ENCODE results near the gene SRCAP. TPM values are rescaled to one million over a fixed set of nuclear protein-coding genes. Genes with fewer than 3 reads are reported as not detected.

Gene SRCAP
- total RNA-seq, 1 donor from 2014 or later, result 28.5 TPM

DNA sequence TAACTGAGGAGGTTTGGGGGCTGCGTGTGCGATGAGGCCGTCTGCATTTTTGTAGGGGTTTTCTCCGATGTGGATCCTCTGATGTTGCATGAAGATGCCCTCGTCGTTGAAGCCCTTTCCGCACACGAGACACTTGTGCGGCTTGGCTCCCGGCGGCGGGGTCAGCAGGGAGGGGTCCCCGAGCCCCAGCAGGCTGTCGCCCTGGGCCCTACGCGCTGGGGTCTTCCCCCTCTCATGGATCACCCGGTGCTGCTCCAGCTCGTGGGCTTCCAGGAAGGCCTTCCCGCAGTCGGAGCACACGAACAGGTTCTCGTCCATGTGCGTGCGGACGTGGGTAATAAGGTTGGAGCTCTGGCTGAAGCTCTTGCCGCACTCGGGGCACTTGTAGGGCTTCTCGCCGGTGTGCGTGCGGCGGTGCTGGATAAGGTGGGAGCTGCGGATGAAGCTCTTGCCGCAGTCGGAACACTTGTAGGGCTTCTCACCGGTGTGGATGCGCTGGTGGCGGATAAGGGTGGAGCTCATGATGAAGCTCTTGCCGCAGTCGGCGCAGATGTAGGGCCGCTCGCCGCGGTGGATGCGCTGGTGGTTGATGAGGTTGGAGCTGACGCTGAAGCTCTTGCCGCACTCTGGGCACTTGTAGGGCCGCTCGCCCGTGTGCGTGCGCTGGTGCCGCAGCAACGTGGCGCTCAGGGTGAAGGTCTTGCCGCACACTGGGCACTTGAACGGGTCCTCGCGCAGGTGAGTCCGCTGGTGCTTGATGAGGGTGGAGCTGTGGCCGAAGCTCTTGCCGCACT lies 83.7 kb downstream of the SRCAP start:
- no peaks in the 10 kb centered on the region for H3K27me3 ChIP-seq
- no peak for DNase-seq (ENCODE audit: extremely low spot score in 2 of 2)
- peaks cover 31% of the 10 kb centered on the region for H3K4me1 ChIP-seq
- no peaks in the 10 kb centered on the region for H3K9me3 ChIP-seq
- TF ChIP-seq POLR2AphosphoS5 (IDR thresholded peaks at IDR 0.05; ENCODE audit: insufficient read depth in 1 of 2, low read depth in 1 of 2) (no peak), POLR2A (IDR thresholded peaks at IDR 0.05) (no peak)
- TF ChIP-seq, protein P1, sequence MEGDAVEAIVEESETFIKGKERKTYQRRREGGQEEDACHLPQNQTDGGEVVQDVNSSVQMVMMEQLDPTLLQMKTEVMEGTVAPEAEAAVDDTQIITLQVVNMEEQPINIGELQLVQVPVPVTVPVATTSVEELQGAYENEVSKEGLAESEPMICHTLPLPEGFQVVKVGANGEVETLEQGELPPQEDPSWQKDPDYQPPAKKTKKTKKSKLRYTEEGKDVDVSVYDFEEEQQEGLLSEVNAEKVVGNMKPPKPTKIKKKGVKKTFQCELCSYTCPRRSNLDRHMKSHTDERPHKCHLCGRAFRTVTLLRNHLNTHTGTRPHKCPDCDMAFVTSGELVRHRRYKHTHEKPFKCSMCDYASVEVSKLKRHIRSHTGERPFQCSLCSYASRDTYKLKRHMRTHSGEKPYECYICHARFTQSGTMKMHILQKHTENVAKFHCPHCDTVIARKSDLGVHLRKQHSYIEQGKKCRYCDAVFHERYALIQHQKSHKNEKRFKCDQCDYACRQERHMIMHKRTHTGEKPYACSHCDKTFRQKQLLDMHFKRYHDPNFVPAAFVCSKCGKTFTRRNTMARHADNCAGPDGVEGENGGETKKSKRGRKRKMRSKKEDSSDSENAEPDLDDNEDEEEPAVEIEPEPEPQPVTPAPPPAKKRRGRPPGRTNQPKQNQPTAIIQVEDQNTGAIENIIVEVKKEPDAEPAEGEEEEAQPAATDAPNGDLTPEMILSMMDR (IDR thresholded peaks at IDR 0.05), result no peak
- H3K27ac ChIP-seq, result no peak overlapping the region
- H3K4me3 ChIP-seq, result no peak overlapping the region
- H3K36me3 ChIP-seq, result peaks cover 0 to 27% of the 10 kb centered on the region in 2 donors
- intact Hi-C loops (cut with DNase I), result no loop called here

DNA sequence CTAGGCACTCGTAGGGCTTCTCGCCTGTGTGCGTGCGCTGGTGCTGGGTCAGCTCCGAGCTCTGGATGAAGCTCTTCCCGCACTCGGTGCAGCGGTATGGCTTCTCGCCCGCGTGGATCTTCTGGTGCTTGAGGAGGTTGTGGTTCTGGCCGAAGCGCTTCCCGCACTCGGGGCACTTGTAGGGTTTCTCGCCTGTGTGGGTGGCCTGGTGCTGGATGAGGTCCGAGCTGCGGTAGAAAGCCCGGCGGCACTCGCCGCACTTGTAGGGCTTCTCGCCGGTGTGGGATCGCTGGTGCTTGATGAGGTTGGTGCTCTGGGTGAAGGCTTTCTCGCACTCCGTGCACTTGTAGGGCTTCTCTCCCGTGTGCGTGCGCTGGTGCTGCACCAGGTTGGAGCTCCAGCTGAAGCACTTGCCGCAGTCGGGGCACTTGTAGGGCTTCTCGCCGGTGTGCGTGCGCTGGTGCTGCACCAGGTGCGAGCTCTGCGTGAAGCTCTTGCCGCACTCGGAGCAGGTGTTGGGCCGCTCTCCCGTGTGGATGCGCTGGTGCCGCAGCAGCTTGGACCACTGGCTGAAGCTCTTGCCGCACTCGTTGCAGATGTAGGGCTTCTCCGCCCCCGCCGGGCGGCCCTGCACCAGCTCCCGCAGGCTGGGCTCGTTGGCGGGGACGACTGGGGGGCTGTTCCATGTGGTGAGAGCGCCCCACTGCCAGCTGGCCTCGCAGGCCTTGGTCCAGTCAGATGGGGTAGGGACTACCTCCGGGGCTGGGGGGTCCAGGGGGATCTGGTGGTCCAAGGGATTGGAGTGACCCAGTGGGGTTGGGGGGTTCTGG lies 84.5 kb downstream of the SRCAP start:
- H3K36me3 ChIP-seq, result peaks cover 0 to 27% of the 10 kb centered on the region in 2 donors
- DNase-seq (ENCODE audit: extremely low spot score in 2 of 2), result no peak
- intact Hi-C loops (cut with DNase I), result no loop called here
- TF ChIP-seq, protein P1 (IDR thresholded peaks at IDR 0.05), result no peak
- TF ChIP-seq POLR2AphosphoS5 (IDR thresholded peaks at IDR 0.05; ENCODE audit: insufficient read depth in 1 of 2, low read depth in 1 of 2), result no peak
- TF ChIP-seq POLR2A (IDR thresholded peaks at IDR 0.05), result no peak
- H3K27me3 ChIP-seq, result no peaks in the 10 kb centered on the region
- no peak overlapping the region for H3K27ac ChIP-seq
- peaks cover 29% of the 10 kb centered on the region for H3K4me1 ChIP-seq
- H3K9me3 ChIP-seq, result no peaks in the 10 kb centered on the region
- H3K4me3 ChIP-seq, result no peak overlapping the region

DNA sequence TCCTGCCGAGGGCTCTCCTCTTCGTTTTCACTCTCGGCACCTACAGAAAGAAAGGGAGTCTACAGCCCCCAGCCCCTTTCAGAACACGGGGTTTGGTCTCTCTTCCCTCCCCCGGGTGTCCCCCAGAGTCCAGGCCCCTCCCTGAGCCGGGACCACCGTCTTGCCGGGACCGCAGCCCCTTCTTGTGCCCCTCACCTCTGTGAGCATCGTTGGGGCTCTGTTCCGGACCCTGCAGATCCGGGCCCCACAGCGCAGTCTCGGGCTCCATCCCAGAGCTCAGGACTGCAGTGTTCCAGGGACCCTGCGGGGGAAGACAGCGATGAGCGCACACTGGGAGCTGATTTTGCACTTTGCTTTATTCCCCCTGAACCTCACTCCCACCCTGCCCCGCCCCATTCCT lies 85.2 kb downstream of the SRCAP start:
- DNase-seq (ENCODE audit: extremely low spot score in 2 of 2), result no peak
- H3K4me1 ChIP-seq, result peaks cover 29% of the 10 kb centered on the region
- no peak overlapping the region for H3K4me3 ChIP-seq
- TF ChIP-seq POLR2AphosphoS5 (IDR thresholded peaks at IDR 0.05; ENCODE audit: insufficient read depth in 1 of 2, low read depth in 1 of 2) (no peak), POLR2A (IDR thresholded peaks at IDR 0.05) (no peak)
- TF ChIP-seq, protein P1 (IDR thresholded peaks at IDR 0.05), result no peak
- H3K27me3 ChIP-seq, result no peaks in the 10 kb centered on the region
- intact Hi-C loops (cut with DNase I), result no loop called here
- H3K27ac ChIP-seq, result no peak overlapping the region
- peaks cover 0 to 27% of the 10 kb centered on the region in 2 donors for H3K36me3 ChIP-seq
- H3K9me3 ChIP-seq, result no peaks in the 10 kb centered on the region

DNA sequence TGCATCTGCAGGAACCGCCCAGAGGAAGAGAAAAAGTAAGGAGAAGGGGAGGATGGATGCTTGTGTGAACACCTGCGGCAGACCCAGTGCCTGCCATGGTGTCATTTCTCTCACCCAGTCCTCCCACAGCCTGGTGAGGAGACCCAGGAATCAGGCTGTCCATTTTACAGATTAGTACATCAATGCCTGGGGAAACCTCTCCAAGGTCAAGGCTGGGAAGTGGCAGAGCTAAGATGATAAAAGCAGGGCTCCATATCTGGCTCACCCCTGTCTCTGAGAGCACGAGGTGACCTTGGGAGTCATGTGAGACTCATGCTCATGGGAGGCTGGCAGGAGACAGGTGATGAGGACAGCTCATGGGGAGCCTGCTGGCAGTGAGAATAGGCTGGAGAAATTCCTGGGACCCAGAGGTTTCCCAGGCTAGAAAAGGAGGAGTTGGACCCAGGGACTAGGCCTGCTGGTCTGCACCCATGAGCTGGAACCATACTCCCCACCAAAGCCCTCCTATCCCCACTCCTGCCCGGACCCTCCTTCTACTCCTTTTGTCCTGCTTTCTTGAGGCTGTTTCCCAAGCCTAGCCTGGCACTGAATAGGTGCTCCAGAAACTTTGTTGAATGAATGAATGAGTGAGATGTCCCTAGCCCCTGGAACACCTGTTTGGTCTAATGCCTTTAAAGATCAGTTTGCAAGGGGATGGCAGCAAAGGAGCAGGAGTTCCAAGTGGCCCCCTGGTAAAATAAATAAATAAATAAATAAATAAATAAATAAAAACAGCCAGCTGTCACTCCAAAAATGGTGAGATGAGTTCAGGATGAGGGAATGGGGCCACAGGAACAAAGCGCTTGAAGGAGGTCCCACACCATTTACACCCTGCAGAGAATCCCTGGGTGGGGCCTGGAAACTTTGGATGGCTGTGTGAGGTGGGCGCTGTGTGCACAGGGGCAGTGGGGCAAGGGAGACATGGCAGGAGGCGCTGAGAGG lies 86.4 kb downstream of the SRCAP start:
- peak overlapping the region; percentile 66 to 94 for H3K4me3 ChIP-seq
- H3K27ac ChIP-seq, result peak overlapping the region; percentile 85
- intact Hi-C loops (cut with DNase I), result no loop called here

More for the DNA sequence above, 86.4 kb downstream of the SRCAP start:
- Histone ChIP-seq H3K27me3 (no peaks in the 10 kb centered on the region), H3K9me3 (no peaks in the 10 kb centered on the region), H3K36me3 (peaks cover 0 to 27% of the 10 kb centered on the region in 2 donors), H3K4me1 (peaks cover 29% of the 10 kb centered on the region)
- TF ChIP-seq, protein P1 (IDR thresholded peaks at IDR 0.05), result no peak
- TF ChIP-seq POLR2AphosphoS5 (IDR thresholded peaks at IDR 0.05; ENCODE audit: insufficient read depth in 1 of 2, low read depth in 1 of 2) (no peak), POLR2A (IDR thresholded peaks at IDR 0.05) (no peak)
- no peak for DNase-seq (ENCODE audit: extremely low spot score in 2 of 2)
